Activated T-helper 1 cell treated with anti-CD3 and anti-CD28 coated beads, Interleukin-2, amount 50 U/mL, for 16 hours (primary cell): Measurements from ENCODE around the gene PRICKLE2.

Experiments
- DNase-seq, 2 donors: peaks; one replicate each; pipeline ENCODE4 v3.0.0-alpha.2; 2020; ENCODE audit warnings: low read depth in 1 of 2, low spot score in 1 of 2

Gene PRICKLE2

GRCh38 chr3:64160000-64160695 is 65.1 kb downstream of the PRICKLE2 start:
- no peak for DNase-seq

GRCh38 chr3:64158334-64158733 is 66.9 kb downstream of the PRICKLE2 start:
- no peak for DNase-seq

GRCh38 chr3:64157150-64158035 is 67.9 kb downstream of the PRICKLE2 start:
- no peak for DNase-seq

- DNase-seq: no peak
Observed at GRCh38 chr3:64155328-64155727, 69.9 kb downstream of the PRICKLE2 start.

- DNase-seq: no peak
Observed at GRCh38 chr3:64152676-64153466, 72.4 kb downstream of the PRICKLE2 start.

- no peak for DNase-seq
Observed at GRCh38 chr3:64152086-64152485, 73.2 kb downstream of the PRICKLE2 start.

GRCh38 chr3:64151342-64151871 is 73.9 kb downstream of the PRICKLE2 start:
- DNase-seq: no peak

GRCh38 chr3:64150623-64151207 is 74.6 kb downstream of the PRICKLE2 start:
- DNase-seq: no peak

GRCh38 chr3:64149886-64150285 is 75.4 kb downstream of the PRICKLE2 start:
- DNase-seq: no peak

- DNase-seq: no peak
Observed at GRCh38 chr3:64148955-64149653, 76.2 kb downstream of the PRICKLE2 start.

- DNase-seq: no peak
Observed at GRCh38 chr3:64147211-64147610, 78.1 kb downstream of the PRICKLE2 start.

GRCh38 chr3:64145438-64145837 is 79.8 kb downstream of the PRICKLE2 start:
- DNase-seq: no peak

- no peak for DNase-seq
Observed at GRCh38 chr3:64144241-64144900, 80.9 kb downstream of the PRICKLE2 start.

GRCh38 chr3:64143409-64144130 is 81.7 kb downstream of the PRICKLE2 start:
- DNase-seq: no peak

GRCh38 chr3:64141476-64141875 is 83.8 kb downstream of the PRICKLE2 start:
- no peak for DNase-seq

GRCh38 chr3:64140651-64141050 is 84.6 kb downstream of the PRICKLE2 start:
- DNase-seq: no peak

- DNase-seq: no peak
Observed at GRCh38 chr3:64138656-64139375, 86.5 kb downstream of the PRICKLE2 start.

- no peak for DNase-seq
Observed at GRCh38 chr3:64138046-64138445, 87.2 kb downstream of the PRICKLE2 start.
